NT2/D1 (cell line): Measurements from ENCODE around the gene PROX2.

Experiments used
- DNase-seq: peaks from one replicate; pipeline ENCODE4 v3.0.0-alpha.2; 2011; ENCODE audit warnings: low read depth, low spot score
- H3K27me3 ChIP-seq: 2 replicates; pipeline ENCODE4 v1.6.0; 2011; ENCODE audit warnings: mild to moderate bottlenecking; ENCODE audit not compliant: insufficient read length, insufficient read depth
- H3K36me3 ChIP-seq: 2 replicates; pipeline ENCODE4 v1.6.1; 2011; ENCODE audit warnings: mild to moderate bottlenecking, low read length, mixed read lengths; ENCODE audit not compliant: insufficient read depth, insufficient read length
- H3K4me1 ChIP-seq: 2 replicates; pipeline ENCODE4 v1.5.1; 2011; ENCODE audit not compliant: insufficient read depth, insufficient read length
- H3K4me3 ChIP-seq: 2 replicates; pipeline ENCODE4 v1.5.1; 2011; ENCODE audit warnings: low read depth; ENCODE audit not compliant: insufficient read length
- H3K9ac ChIP-seq: 2 replicates; pipeline ENCODE4 v1.6.0; 2011; ENCODE audit warnings: low read depth; ENCODE audit not compliant: insufficient read length
- H3K9me3 ChIP-seq: 2 replicates; pipeline ENCODE4 v1.5.1; 2011; ENCODE audit warnings: mild to moderate bottlenecking, low read length; ENCODE audit not compliant: insufficient read depth
- SUZ12 ChIP-seq: IDR thresholded peaks from 2 replicates; pipeline ENCODE4 v1.6.1; 2011; ENCODE audit not compliant: insufficient read length, insufficient read depth; ENCODE audit errors: extremely low read depth
- YY1 ChIP-seq: IDR thresholded peaks from 2 replicates; pipeline ENCODE4 v1.6.1; 2011; ENCODE audit not compliant: insufficient read length, insufficient read depth
- ZNF274 ChIP-seq: IDR thresholded peaks from 2 replicates; pipeline ENCODE4 v1.6.1; 2011; ENCODE audit warnings: mild to moderate bottlenecking, low read depth, low read length

PROX2 gene

DNA sequence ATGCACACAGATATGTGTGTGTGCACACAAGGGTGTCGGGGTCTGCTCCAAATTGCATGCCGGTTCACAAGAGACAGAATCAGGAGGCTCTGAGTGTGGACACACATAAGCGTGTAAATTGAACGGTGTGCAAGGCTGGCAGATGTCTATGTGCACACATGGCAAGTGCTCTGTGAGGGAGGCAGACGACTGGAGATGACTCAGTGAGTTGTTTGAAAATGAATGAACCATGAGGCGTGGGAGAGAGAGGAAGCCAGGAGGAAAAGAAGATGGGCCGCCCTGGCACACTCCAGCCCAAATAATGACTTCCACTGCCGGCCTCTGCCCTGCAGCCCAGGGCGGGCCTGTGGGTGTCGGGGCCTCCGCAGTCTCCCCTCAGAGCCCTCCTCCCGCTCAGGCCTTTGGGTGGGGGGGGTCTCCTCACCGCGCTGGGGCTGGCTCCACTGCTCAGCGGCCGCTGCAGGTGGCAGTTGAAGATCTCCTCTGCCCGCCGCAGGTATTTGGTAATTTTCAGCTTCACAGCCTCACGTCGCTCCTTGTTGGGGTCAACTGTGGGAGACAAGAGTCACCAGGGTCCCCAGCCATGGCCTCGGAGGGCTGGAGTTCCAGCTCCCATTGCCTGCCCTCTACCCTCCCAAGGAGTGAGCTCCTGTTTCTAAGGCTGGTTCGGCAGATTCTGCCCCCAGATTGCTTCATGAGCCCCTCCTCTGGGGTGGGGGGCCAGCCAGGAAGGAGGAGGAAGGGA is 43.6 kb upstream of the PROX2 start:
- H3K36me3 ChIP-seq: no peaks in the 10 kb centered on the region
- peaks cover 13% of the 10 kb centered on the region for H3K27me3 ChIP-seq
- TF ChIP-seq YY1 (no peak), ZNF274 (no peak), SUZ12 (no peak)
- peaks cover 3% of the 10 kb centered on the region for H3K4me1 ChIP-seq
- H3K9me3 ChIP-seq: no peaks in the 10 kb centered on the region
- no peak overlapping the region for H3K9ac ChIP-seq
- DNase-seq: no peak
- H3K4me3 ChIP-seq: no peak overlapping the region

DNA sequence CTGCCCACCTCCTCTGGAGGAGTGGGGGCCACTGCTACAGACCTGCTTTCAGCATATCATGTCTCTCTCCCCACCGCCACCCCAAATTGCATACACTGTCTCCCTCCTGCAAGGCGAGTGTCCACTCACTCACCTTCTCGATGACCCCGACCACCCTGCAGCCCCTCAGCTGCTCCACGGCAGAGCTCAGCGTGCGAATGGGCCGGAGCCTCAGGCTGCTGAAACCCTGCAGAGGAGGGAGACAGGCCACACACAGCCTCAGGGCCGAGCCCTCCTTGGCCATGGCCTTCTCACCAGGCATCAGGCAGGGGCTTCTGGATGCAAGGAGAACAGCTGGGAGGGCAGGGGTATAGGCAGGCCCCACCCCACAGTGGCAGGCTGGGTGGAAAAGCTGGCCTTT is 42.4 kb upstream of the PROX2 start:
- Histone ChIP-seq H3K4me1 (peaks cover 3% of the 10 kb centered on the region), H3K27me3 (peaks cover 13% of the 10 kb centered on the region), H3K9me3 (no peaks in the 10 kb centered on the region), H3K36me3 (no peaks in the 10 kb centered on the region), H3K4me3 (no peak overlapping the region), H3K9ac (no peak overlapping the region)
- TF ChIP-seq ZNF274 (no peak), SUZ12 (no peak), YY1 (no peak)
- DNase-seq: no peak

DNA sequence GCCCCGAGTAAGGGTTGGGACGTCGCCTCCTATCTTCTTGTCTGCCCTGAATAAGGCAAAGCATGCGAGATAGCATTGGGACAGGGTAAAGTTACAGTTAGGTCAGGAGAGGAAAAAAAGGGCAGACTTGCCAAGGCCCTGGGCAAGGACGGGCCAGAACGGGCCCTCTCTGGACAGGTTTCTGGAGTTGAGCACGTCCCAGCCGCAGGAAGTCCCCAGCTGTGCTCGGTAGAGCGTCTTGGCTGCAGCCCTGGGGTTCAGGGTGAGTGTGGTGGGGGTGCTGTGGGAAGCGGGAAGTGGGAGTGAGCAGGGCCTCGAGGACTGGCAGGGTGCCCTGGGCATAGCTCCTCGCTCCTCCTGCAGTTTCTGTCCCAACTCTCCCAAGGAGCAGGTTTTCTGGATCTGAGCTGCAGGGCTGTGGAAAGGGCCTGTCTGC is 41.7 kb upstream of the PROX2 start:
- no peak for DNase-seq
- H3K36me3 ChIP-seq: no peaks in the 10 kb centered on the region
- H3K9me3 ChIP-seq: no peaks in the 10 kb centered on the region
- no peak overlapping the region for H3K4me3 ChIP-seq
- H3K9ac ChIP-seq: no peak overlapping the region
- no peak for TF ChIP-seq YY1
- no peak for TF ChIP-seq SUZ12
- TF ChIP-seq ZNF274: no peak
- H3K4me1 ChIP-seq: peaks cover 3% of the 10 kb centered on the region
- H3K27me3 ChIP-seq: peaks cover 9% of the 10 kb centered on the region

DNA sequence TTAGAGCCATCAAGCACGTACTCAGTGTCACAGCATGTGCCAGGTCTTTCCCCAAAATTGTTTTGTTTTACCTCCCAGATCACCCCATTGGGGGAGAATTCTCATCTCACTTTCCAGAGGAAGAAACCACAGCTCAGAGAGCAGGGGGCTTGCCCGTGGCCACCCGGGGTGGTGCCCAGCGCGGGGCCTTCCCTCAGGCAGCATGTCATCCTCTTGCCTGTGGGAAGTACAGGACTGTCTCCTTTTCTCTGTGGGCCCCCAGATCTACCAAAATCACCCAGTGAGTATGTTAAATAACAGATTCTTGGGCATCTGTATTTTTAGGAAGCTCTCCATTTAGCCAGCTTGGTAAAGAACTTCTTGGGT is 41.2 kb upstream of the PROX2 start:
- TF ChIP-seq ZNF274 (no peak), SUZ12 (no peak), YY1 (no peak)
- Histone ChIP-seq H3K4me1 (peaks cover 3% of the 10 kb centered on the region), H3K9ac (no peak overlapping the region), H3K27me3 (peaks cover 4% of the 10 kb centered on the region), H3K4me3 (no peak overlapping the region), H3K9me3 (no peaks in the 10 kb centered on the region), H3K36me3 (no peaks in the 10 kb centered on the region)
- no peak for DNase-seq

DNA sequence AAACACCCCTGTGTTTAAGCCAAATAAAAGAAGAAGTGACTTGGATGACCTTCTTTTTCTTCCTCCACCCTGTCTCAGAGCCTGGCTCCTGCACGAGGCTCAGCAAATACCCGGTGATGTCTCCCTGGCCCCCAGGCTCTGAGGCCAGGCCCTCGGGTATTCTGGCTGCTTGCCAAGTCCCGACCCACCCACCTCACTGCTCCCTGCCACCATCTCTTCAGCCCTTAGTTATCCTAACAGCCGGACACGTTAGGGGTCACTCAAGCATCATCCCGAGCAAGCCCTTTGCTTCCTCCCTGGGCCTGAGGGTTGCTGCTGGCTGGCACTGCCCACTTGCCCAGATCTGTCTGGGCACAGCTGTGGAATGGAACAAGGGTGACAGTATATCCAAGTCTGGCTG is 39.9 kb upstream of the PROX2 start:
- H3K36me3 ChIP-seq: no peaks in the 10 kb centered on the region
- H3K27me3 ChIP-seq: no peaks in the 10 kb centered on the region
- H3K4me1 ChIP-seq: peaks cover 3% of the 10 kb centered on the region
- H3K9me3 ChIP-seq: no peaks in the 10 kb centered on the region
- no peak overlapping the region for H3K4me3 ChIP-seq
- DNase-seq: no peak
- TF ChIP-seq ZNF274 (no peak), YY1 (no peak), SUZ12 (no peak)
- H3K9ac ChIP-seq: no peak overlapping the region

DNA sequence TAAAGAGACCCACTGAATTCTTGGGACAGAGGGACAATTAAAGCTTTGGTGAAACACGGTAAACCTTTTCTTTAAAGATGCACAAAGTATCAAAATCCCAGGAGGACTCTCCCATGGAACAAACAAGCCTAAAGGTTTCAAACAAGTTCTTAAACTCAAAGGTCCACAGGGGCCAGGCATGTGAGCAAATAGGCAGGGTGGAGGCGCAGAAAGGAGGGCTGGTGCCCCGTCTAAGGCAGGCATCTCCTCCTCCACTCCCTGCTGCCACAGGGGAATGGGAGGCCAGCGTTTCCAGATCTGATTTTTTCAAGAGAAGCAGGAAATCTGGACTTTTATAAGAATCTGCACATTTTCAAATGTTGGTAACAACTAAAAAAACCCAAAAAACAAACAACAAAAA is 39.5 kb upstream of the PROX2 start:
- H3K9ac ChIP-seq: no peak overlapping the region
- no peak for TF ChIP-seq ZNF274
- no peak for TF ChIP-seq YY1
- no peak for TF ChIP-seq SUZ12
- H3K9me3 ChIP-seq: no peaks in the 10 kb centered on the region
- DNase-seq: no peak
- no peak overlapping the region for H3K4me3 ChIP-seq
- H3K4me1 ChIP-seq: peaks cover 3% of the 10 kb centered on the region
- no peaks in the 10 kb centered on the region for H3K36me3 ChIP-seq
- no peaks in the 10 kb centered on the region for H3K27me3 ChIP-seq

DNA sequence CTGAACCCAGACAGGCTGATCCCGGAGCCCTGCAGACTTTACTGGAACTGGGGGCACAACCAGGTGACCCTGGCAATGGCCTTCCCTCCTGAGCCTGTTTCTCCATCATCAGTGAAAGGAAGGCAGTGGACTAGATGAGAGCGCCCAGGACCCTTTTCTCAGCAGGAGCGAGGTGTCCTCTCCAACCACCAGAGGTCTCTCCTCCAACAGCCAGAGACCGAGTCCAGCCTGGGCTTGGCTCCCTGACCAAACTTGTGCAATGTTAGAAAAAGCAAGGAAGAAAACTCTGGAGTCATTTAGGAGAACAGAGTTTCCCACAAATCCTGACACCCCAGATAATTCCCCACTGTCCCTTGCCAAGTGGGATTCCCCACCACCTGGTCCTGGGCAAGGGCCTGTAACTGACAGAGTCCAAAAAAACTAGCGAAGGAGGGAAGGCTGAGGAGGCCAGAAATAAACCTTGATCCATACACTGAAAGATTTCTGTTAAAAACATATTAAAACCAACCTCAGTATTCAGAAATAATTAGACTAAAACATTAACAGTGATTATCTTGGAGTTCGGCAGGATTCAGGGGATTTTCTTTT is 38.1 kb upstream of the PROX2 start:
- DNase-seq: peak; percentile 32
- Histone ChIP-seq H3K36me3 (no peaks in the 10 kb centered on the region), H3K4me3 (no peak overlapping the region), H3K9me3 (no peaks in the 10 kb centered on the region), H3K4me1 (peaks cover 3% of the 10 kb centered on the region), H3K27me3 (no peaks in the 10 kb centered on the region), H3K9ac (no peak overlapping the region)
- no peak for TF ChIP-seq YY1
- no peak for TF ChIP-seq ZNF274
- TF ChIP-seq SUZ12: no peak
